Measurements from ENCODE around the gene TPP1. TPM values are rescaled to one million over a fixed set of nuclear protein-coding genes. Genes with fewer than 3 reads are reported as not detected.

Gene TPP1
- total RNA-seq, 1 donor from 2014 or later = 64.4 TPM

DNA sequence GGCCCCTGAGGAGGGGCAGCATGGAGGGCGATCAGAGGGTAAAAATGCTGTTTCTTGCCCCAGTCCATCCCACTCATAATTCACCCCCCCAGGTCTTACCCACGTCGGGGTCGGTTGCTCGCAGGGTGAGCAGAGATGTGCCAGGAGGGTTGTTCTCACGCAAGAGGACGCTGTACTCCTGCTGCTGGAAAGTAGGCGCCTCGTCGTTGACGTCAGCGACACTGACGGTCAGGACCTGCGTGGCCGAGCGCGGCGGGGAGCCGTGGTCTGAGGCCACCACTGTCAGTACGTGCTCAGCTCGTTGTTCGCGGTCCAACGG is 10.3 kb upstream of the TPP1 start:
- intact Hi-C loops (cut with micrococcal nuclease) = no loop called here

GRCh38 chr11:6628526-6628925 is 9.3 kb upstream of the TPP1 start:
- intact Hi-C loops (cut with micrococcal nuclease) = no loop called here

GRCh38 chr11:6627762-6628241 is 8.6 kb upstream of the TPP1 start:
- intact Hi-C loops (cut with micrococcal nuclease) = no loop called here

DNA sequence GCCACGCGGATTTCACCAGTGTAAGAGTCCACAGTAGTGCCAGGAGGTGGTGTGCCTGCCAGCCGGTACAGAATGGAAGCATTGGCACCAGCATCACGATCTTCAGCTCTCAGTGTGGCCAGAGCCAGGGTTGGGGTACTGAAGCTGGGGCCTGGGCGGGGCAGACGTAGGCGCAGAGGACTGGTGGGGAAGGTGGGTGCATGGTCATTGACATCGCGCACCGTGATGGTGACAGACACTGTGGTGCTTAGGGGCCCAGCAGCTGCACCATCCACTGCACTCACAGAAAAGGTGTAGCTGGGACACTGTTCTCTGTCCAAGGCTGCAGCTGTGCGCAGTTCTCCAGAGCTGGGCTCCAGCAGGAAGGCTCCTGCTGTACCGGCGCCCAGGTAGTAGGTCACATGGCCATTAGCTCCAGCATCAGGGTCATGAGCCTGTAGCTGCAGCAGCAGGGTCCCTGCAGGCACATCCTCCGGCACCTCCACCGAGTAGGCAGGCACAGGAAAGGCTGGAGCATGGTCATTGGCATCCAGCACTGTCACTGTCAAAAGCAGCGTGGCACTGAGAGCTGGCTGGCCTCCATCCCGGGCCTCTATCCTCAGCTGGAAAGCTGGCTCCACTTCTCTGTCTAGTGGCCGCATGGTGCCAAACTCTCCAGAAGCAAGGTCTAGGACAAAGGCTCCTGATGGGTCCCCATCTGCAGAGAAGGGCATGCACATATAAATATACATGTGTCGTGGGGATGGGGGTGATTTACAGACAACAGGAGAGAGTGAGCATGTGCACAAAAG is 7.9 kb upstream of the TPP1 start:
- intact Hi-C loops (cut with micrococcal nuclease) = no loop called here

DNA sequence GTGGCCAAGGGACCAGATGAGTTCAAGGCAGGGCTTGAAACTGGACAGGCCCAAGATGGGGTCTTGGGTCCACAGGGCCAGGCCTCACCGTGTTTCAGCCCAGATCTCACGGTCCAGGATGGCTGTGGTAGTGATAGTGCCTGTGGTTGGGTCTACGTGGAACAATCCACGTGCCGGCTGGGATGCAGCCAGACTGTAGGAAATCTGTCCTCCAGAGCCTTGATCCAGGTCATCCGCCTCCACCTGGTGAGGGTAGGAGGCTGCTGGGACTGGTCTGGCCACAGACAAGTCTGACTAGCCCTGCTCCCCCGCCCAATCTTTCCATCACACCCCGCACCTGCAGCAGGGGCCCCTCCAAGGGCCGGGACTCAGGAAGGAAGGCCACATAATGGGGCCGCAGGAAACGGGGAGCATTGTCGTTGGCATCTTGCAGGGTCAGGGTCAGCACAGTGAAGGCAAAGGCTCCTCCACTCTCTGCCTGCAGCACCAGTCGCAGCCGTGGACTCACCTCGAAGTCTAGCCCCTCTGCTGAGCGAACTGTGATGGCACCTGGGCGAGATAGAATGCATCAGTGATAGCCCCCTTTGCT is 6.7 kb upstream of the TPP1 start:
- intact Hi-C loops (cut with micrococcal nuclease) = no loop called here

DNA sequence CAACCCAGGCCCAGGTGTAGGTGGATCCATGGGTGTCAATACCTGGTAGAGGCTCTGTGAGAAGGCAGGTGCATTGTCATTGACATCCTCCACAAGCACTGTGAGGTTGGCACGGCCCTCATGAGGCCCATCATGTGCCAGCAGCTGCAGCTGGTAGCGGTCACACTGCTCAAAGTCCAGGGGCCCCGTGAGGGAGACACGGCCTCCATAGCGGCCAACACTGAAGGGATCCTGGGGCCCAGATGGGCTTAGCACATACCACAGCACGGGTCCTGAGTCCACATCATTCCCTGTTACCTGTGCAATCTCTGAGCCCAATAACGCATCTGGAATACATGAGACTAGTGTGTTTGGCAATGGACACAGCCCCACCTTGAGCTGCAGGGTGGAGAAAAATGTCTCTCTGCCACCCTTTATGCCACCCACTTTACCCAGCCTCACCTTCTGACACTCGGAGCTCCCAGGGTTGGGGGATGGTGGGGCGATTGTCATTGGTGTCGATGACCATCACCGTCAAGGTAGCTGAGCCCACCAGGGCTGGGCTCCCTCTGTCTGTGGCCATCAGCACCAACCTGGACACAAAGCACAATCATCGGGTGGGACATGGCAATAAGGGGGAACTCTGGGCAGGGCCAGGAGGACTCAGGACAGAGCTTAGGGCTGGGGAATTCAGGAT is 6.1 kb upstream of the TPP1 start:
- intact Hi-C loops (cut with micrococcal nuclease) = no loop called here

GRCh38 chr11:6623391-6624363 is 4.5 kb upstream of the TPP1 start:
- intact Hi-C loops (cut with micrococcal nuclease) = no loop called here

- intact Hi-C loops (cut with micrococcal nuclease) = no loop called here
These were observed 3.3 kb upstream of the TPP1 start for GRCh38 chr11:6622261-6623171.

- intact Hi-C loops (cut with micrococcal nuclease) = no loop called here
These were observed 2.5 kb upstream of the TPP1 start for GRCh38 chr11:6621711-6622211.

DNA sequence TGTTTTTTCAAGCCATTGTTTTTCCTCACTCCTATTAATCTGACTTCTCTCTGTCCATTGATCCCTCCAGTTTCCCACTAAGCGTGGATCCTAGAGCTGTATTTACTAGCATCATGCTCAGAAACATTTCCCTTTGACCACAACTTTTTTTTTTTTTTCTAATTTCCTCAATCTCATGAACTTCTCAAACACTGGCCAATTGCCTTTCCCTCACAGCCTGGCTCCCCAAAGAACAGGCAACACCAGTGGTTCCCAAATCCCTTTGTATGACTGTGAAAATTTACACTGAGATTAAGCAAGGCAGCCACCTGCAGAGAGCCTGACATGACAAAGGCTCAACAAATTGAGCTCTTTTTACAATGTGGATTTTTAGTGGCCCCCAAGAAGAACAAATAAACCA is 1.4 kb upstream of the TPP1 start:
- intact Hi-C loops (cut with micrococcal nuclease) = no loop called here

DNA sequence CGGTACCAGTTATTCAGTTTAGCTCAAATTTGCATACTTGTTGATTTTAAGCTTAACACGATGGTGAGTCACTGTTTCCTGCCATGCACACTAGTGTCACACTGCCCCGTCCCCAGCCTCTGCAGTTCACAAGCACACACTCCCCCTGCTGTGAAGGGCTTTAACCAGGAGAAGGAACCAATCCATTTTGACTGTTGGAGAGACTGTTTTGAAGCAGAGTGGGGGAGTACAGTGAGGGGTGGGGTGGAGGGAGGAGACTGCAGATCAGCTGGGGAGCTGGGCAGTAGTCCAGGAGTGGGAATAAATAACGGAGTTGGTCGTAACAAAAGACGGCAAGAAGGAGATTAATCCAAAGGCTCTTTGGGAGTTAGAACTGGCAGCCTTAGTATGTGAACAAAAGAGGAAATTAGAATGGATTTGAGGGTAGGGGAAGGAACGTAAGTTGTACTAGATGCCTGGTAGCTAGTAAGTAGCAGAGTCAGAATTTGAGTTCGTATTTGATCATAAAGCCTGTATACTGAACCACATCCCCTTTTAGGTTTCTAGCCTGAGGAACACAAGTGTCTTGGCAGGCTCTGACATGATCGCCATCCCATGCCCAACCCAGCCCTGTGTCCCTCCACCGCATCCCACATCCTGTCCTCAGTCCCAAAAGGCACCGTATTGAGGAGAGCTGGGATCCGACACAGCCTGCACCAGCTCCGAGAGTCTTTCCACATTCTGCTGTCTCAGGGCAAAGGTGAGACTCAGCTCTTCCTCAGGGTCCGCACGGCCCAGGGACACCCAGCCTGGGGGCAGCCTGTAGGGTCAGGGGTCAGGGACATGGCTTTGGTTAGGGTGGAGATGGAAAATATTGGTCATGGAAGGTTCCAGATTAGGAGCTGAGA is 862 bp downstream of the TPP1 start:
- intact Hi-C loops (cut with micrococcal nuclease) = loop anchor here (1.0 to 2.0 kb wide), 3 partner anchors 14 to 65 kb away; partner anchors contain the start of gene MRPL17

GRCh38 chr11:6617315-6617781 is 1.9 kb downstream of the TPP1 start:
- intact Hi-C loops (cut with micrococcal nuclease) = no loop called here

DNA sequence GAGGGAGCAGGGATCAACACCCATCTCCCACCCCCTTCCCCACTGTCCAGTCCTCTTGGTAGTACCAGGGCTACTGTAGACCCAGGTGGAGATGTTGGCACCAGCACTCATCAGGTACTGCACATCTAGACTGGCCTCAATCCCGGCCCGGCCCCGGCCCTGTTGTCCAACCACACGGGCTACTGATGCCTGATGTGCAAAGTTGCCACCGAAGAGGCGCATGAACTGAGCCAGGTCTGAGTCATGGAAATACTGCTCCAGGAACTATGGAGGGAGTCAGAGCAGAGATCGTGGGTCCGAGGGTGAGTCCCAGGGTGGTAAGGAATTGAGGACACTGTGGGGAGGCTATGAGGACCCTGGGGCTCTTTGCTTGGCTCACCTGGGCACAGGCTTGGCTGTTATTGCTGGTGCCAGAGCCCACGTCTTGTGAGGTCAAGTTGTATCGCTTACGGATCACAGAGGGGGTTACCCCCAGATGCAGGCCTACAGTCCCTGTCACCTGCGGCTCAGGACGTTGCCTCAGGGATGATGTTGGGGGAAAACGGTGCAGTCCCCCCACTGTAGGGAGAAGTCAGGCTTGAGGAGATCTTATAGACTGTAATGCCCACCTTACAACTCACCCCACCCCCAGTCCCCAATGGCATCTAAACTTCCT is 2.5 kb downstream of the TPP1 start:
- intact Hi-C loops (cut with micrococcal nuclease) = no loop called here

GRCh38 chr11:6615882-6616585 is 3.2 kb downstream of the TPP1 start:
- intact Hi-C loops (cut with micrococcal nuclease) = no loop called here

DNA sequence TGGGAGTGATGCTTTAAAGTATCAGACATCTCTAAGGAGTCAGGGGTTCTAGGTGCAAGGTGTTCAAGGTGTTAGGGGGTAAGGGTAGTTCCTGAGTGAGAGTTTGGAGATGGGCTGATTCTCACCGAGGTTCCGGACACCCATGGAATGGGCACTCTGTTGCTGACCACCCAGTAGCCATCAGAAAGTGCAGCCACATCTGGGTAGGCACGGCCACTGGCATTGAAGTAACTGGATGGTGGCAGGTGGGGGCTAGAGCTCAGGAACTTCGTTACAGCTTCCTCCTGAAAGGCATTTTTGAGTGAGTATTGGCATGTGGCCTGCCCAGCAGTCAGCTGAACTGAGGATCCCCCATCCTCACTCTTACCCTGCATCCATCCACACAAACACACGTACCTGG is 4.2 kb downstream of the TPP1 start:
- intact Hi-C loops (cut with micrococcal nuclease) = no loop called here

GRCh38 chr11:6614446-6614845 is 4.8 kb downstream of the TPP1 start:
- intact Hi-C loops (cut with micrococcal nuclease) = loop anchor here (5.0 kb wide), 1 partner anchor 313 kb away; the partner anchor contains the start of gene ZNF215

DNA sequence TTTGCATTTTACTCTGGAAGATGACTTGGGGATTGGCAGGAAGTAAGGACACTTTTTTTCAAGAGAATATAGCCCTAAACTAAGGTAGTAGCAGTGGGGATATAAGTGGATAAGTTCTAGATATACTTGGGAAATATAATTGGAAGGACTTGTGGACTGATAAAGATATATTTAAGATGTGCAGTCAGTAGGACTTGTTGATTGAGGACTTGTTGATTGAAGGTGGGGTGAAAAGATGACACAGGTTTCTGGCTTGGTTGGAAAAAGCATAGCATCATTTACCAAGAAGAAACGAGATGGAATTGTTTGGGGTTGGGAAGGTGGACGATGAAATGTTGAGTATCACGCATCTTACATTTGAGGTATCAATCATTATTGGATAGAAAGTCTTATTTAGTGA is 5.7 kb downstream of the TPP1 start:
- intact Hi-C loops (cut with micrococcal nuclease) = loop anchor here (5.0 kb wide), 1 partner anchor 314 kb away; the partner anchor contains the start of gene ZNF215

Measured in T-helper 2 cell treated with Interferon-gamma antibody and Interleukin-4, amounts not matched to agents 100 ng/mL and 5 ng/mL, for 36 hours (primary cell).